Ammon's horn (tissue), 1 donor: Measurements from ENCODE around the gene MAP1LC3B2.

ENCODE experiments used
- DNase-seq: peaks from one replicate; pipeline ENCODE4 v3.0.0-alpha.2; 2016; ENCODE audit warnings: low spot score

Gene MAP1LC3B2

DNA sequence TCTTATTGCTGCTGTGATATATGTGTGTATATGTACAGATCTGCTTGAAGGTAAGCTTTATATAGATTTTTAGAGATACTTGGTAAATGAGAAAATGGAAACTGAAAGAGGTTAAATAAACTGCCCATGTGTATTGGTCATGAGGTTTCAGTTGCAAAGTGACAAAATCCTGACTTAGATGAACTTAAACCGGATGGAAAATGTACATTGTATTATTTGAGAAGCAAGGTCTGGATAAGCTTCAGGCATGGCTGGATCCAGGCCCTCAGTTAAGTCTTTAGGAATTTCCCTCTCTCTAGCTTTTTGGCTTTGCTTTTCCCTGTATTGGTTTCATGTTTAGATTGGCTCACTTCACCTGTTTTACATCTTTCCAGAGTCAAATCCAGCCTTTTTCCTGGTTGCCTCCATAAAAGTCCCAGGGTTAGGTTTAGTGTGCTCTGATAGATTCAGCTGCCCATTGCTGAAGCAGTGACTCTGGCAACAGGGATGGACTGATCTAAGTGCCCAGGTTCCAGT is 21.0 kb upstream of the MAP1LC3B2 start:
- no peak for DNase-seq

DNA sequence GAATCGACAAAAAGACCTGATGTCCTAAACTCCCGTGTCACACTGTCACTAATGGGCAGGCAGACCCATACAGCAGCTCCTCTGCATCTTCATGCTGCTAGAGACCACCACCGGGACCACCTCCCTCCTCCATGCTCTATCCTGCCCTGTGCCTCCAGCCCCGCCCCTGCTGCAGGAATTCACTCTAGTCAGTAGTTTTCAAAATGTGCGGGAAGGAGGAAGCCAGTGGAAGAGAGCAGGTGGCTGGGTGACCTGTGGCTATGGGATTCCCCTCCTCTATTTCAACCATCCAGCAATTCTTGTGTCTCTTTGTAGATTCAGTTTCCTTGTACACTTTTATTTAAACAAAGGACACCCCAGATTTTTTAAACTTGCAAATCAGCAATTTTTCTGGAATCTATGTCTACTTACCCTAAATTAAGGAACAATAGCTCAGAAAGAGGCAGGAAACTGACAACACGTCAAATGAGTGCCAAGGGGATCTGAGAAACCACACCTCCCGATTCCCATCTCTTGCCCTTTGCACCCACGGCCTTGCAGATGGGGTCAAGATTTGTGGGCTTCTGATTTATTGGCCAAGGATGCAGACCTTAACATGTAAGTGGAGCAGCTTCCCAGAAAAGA is 20.4 kb upstream of the MAP1LC3B2 start:
- DNase-seq, result no peak

DNA sequence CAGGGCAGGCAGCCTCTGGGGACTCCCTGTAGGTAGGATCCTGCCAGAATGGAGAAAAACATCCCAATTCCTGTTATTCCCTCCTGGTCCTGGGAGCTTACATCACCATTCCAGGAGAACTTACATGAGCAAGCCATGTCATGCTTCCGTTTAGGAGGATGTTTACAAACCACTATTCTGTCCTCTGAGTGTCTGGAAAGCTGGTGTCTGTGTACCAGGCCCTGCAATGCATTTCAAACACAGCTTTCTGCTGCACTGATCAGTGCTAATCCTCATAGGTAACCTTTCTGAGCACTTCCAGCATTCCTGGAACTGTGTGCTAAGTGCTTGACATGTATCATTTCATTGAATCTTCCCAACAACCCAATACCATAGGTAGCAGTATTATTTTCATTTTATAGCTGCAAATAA is 19.8 kb upstream of the MAP1LC3B2 start:
- DNase-seq, result no peak

DNA sequence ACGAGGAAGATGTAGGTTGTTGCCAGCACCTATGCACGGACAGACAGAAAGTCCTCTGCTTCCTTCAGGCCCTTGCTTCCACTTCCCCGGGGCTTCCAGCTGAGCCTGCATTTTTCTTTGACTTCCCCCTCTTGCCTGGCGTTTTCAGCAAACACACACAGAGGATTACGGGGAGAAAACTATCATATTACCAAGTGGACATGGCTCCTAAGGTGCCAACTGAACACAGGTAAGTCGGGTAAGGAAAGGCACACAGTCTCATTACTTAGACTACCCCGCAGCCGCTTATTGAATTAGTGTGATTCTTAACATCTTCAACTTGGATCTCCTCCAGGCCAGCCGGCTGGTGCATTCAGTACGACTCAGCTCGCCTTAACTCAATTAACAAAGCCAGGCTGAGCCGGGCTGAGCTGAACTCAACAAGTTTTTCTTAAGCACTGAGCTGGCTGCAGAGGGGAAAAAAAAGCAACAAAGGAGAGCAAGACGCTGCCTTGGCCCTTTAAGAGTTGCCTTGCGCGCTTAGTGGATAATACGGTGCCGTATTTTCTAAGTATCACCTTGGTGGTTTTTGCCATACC is 19.2 kb upstream of the MAP1LC3B2 start:
- peak; percentile 72 for DNase-seq

DNA sequence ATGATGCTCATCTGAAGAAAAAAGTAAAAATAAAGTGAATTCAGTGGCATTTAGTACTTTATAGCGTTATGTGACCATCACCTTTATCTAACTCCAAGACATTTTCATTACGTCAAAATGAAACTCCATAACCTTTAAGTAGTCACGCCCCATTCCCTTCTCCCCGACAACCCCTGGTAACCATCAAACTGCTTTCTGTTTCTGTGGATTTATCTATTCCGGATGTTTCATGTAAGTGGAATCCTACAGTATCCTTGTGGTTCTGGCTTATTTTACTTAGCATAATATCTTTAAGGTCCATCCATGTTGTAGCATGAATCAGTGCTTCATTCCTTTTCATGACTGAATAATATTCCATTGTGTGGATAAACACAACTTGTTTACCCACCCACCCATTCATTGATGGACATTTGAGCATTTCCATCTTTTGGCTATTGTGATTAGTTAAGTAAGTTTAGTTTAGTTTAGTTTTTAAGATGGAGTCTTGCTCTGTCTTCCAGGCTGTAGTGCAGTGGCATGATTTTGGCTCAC is 18.5 kb upstream of the MAP1LC3B2 start:
- no peak for DNase-seq

DNA sequence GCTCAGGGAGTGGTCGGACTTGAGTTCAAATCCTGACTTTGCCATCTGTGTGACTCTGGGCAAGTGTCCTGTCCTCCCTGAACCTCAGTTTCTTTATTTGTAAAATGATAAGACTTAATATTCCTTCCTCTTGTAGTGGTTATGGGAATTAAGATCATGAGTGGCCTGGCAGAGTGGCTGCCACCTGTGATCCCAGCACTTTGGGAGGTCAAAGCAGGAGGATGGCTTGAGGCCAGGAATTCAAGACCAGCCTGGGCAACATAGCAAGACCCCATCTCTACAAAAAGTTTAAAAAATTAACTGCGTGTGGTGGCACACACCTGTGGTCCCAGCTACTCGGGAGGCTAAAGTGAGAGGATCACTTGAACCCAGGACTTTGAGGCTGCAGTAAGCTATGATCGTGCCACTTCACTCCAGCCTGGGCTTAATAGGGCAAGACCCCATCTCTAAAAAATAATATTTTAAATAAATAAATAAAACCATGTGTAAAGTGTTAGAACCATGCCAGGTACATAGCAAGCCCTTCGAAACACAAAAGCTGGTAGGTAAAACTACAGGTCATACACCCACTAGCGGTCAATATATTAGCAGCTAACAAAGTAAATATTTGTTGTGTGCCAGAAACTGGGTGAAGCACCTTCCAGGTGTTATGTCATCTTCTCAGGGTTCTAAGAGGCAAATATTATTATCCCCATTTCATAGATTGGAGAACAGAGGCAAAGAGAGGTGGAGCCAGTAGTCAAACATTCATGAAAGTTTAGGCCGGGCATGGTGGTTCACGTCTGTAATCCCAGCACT is 17.4 kb upstream of the MAP1LC3B2 start:
- DNase-seq, result no peak

DNA sequence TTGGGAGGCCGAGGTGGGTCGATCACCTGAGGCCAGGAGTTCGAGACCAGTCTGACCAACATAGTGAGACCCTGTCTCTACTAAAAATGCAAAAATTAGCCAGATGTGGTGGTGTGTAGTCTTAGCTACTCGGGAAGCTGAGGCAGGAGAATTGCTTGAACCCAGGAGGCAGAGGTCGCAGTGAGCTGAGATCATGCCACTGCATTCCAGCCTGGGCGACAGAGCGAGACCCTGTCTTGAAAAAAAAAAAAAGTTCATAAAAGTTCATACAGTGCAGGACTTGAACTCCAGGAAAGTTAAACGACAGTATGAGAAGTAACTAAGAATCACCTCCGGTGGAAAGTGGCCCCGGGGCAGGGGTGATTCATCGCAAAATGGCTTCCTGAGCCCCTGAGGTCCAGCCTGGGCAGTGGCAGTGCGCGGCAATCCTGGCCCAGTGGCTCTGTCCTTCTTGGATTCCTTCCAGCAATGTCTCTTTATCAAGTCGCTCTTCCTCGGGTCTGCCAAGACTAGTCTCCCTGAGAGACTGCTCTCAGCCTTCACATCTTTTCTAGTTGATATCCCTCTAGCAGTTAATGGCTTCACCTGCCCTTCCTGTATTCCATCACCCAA is 16.7 kb upstream of the MAP1LC3B2 start:
- DNase-seq, result no peak

DNA sequence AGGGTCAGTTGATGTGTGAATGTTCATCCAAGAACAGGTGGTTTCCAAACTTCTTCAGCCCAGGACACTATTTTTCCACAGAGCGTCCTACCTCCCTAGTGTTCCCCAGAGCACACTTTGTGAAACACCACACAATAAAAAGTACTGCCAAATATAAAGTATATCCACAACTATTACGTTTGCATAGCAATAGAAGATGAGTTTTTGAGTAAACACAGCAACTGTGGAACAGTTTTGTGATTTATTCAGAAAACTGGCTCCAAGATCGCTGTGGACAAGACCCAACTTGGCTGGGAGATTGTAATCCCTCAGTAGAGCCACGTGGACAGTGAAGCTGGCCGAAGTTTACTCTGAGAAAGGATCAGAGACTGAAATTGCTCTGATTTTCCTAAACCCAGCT is 14.5 kb upstream of the MAP1LC3B2 start:
- no peak for DNase-seq

DNA sequence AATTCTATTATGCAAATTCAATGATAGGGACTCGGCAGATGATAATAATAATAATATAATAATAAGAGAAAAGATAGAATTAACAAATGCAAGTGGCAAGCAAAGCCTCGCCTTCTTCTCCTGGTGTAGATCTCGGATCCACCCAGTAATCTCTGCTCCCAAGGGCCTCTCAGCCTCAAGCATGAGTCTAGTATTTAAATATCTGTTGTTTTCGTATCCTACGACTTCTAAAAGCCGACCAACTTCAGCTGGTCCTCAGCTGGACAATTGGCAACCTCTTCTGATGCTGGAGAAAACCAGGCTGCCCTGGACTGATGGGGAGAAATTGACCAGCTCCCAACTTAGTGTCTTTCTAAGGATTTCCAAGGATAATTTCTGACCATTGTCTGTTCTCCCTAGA is 14.0 kb upstream of the MAP1LC3B2 start:
- no peak for DNase-seq

DNA sequence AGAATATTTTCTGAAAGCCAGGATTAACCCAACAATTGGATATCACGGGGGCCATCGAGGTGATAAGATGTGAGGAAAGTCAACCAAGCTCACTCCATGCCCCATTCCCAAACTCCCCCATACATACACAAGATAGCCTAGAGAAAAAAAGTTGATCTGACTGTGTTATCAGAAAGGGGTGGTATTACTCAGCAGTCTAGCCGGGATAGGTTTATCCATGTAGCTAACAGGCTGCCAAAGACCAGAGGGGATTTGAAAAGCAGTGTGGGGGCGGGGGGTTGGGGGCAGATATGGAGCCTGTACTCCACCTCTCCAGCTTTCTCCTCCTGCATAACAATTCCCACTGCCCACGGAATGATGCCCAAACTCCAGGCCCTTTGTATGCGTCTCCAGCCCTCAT is 13.2 kb upstream of the MAP1LC3B2 start:
- no peak for DNase-seq

DNA sequence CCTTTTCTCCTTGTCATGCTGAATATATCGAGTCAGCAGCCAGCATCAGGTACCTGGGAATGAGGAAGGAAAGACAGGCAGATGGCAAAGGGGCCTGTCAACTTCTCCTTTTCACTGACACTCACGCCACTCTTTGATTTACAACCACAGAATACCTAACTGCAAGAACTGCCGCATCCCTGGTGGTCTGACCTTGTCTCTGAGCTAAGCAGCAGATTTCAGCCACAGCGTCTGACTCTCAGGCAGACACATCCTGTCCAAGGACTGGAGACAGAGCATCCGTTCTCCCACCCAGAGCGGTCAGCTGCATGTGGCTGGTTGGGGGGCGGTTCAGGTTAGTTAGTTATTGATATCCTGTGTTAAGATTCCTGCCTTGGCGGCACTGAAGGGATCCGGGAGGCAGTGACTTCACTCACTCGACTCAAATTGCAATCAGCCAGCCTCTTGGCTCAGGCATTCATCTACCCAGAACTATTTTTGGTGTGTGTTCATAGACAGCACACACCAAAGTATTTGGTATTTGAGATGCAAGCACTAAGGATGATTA is 11.2 kb upstream of the MAP1LC3B2 start:
- no peak for DNase-seq

DNA sequence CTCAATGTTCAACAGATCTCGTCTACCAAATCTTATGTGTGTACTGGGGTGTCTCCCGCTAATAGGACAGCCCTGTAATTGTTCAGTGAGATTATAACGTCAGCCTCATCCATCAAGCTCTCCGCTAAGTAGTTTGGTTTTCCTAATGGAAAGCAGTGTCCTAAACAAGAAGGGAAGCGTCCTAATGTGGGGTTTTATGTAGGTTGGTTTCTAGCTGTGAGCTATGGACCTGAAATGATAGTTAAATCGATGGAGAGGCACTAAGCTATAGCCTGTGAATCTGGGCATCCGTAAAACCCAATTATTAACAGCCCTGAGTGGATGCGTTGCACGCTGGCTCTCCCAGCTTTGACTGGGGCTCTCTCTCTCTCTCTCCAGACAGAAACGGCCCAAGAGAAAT is 9.2 kb upstream of the MAP1LC3B2 start:
- DNase-seq, result no peak

DNA sequence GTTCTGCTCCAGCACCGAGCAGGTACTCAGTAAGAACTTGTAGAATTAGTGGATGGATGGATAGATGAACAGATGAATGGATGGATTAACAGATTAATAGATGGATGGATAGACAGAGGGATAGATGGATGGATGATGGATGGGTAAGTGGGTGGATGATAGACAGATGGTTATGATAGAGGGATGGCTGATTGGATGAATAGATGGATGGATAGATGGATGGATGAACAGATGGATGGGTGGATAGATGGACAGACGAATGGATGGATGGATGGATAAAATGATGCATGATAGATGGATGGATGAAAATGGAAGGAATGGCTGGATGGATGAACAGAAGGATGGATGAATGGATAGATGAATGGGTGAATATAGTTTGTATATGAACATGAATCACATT is 8.0 kb upstream of the MAP1LC3B2 start:
- DNase-seq, result no peak

DNA sequence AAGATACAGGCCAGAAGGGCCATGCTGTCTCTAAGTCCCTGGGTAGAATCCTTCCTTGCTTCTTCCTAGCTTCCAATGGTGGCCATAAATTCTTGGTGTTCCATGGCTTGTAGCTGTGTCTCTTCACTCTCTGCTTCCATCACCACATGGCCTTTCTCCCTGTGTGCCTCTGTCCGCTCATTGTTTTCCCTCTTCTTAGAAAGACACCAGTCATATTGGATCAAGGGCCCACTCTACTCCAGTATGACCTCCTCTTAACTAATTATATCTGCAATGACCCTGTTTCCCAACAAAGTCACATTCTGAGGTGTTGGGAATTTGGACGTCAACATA is 7.6 kb upstream of the MAP1LC3B2 start:
- DNase-seq, result no peak

DNA sequence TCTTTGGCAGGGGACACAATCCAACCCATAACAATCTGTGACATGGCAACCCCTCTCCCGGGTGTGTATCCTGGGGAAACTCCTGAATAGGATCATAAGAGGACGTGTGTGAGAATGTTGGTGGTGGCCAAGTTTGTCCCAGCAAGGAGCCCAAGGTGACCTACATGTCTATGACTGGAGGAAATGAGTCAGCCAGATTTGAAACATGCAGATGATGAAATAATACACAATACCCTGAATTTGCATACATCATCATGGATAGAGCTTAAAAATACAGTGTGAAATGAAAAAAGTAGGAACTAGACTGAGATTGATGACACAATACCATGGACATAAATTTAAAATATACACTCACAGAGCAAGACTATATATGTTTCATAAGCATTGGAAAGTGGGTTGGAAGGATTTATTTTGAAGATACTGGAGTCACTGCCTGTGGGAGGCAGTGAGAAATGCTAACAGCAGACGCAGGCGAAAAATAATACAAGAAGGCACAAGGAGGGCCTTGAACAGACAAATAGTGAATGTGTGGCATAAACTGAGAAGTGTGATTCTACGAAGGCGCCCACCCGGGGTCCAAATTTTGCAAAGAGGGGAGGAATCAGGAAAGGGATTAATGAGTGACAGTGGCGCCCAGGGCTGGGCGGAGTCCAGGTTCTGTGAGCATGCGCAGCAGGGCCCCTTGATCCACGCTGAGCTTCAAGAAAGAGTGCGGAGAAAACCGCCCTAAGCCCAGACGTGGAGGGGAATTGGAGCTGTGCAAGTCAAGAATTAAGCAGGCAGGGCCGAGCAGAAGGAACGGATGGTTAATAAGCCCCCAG is 7.0 kb upstream of the MAP1LC3B2 start:
- no peak for DNase-seq

DNA sequence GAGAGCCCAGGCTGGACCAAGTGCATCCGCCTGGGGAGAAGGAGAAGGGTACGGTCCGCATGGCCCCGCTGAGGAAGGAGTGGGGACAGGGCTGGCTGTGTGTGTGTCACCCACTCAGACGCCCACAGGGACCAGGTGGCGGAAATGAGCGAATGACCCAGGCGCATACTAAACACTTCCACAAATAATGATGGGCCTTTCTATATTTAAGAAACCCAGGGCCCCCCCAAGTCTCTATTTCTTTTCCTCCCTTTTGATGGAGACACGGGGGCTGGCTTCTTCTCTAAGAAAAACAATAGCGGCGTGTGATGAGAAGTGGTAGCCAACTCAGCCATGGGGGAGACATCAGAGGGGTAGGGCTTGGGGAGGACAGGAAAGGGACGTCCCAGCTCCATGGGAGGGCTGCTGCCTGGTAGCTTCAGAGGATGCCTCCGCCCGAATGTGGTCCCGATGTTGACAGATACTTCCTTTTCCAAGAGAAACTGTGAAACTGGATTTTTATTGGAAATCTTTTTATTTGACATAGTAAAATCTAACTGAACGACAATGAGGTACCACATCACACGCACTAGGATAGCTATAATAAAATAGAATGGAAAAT is 6.3 kb upstream of the MAP1LC3B2 start:
- no peak for DNase-seq

DNA sequence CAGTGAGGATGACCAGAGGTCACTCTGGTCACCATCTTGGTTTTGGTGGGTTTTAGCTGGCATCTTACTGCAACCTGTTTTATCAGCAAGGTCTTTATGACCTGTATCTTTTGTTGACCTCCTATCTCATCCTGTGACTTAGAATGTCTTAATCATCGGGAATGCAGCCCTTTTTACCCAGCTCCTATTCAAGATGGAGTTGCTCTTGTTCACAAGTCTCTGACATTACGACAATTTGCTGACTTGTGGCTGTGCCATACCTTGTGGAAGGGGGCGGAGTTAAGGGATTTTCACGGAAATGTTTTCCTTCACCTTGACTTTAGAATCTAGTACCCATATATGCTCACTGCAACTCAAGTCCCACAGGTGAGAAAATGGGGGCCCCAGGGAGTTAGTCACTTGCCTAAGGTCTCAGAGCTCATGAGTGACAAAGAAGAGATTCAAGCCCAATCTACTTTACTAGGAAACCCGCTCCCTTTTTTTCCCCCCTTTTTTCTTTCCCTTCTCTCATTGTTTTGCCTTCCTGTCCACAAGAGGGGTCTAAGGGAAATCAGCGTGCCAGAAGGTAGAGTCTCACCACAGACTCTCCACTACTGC is 2.7 kb upstream of the MAP1LC3B2 start:
- no peak for DNase-seq

DNA sequence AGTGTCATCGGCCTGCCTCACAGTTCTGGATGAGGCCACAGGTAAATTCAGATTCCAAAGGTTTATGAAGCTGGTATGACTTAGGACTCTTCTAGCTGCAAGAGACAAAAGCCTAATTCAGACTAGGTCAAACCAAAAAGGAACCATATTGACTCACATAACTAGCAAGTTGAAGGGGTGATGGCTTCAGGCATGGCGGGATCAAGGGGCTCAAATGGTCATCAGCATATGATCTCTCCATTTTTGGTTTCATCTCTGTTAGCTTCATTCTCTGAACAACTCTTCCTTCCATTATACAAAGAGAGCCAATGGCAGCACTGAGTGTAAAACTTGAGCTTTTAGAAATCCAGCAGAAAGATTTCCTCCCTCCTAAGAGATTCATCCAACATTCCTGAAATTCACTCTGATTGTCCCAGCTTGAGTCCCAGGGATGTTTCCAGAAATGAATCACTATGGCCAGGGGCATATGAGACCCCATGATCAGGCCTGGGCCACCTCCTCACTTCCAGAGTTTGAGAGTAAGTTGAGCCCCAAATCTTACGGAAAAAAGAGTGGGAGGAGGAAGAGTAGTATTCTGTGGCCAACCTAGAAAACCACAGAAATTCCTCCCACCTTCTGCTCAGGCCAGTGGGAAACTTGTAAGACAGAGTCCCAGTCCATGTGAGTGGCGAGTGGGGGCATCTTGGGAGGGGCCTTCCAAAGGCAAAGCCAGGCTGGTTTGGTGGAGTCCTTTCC is 2.0 kb upstream of the MAP1LC3B2 start:
- DNase-seq, result no peak

DNA sequence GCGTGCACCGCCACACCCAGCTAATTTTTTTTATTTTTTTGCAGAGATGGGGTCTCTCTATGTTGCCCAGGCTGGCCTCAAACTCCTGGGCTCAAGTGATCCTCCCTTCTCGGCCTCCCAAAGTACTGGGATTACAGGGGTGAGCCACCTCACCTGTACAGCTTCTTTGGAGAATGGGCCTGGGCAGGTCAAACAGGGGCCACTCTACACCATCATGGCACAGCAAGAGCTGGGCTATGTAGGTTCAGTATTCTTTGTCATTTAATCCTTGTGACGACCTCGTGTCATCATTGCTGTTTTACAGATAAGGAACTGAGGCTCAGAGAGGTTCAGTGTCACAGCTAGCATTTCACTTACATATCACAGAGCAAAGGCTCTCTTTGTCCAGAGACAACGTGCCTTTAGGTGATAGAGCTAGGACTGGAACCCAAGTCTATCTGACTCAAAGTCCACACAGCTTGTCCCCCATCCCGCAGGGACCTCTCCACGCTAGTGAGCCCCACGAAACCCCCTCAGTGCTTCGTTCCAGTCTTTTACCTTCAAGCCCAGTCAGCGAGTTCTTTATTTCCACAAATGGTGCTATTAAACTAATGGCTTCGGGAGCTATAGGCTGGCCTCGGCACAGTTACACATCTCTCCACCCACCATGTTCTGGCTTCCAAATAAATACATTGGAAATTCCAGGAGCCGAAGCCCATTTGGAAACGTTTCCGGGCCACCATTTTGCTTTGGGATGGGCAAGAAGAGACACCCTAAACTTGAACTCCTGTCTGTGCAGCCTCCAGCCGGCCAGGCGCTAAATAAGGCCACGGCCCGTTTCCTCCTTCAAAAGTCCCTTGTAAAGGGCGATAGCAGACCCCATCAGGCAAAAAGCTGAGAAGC is 660 bp upstream of the MAP1LC3B2 start:
- no peak for DNase-seq
